IMR-90 (cell line): ENCODE data around the gene MON2.

Source experiments
- BHLHE40 ChIP-seq: fragments of 150-350 bp; IDR thresholded peaks from 2 replicates; pipeline ENCODE4 v1.6.1; 2016; ENCODE audit warnings: mild to moderate bottlenecking, low read depth, low read length
- CEBPB ChIP-seq: IDR thresholded peaks from 2 replicates; pipeline ENCODE4 v1.6.1; 2012; ENCODE audit warnings: low read depth, low read length, improper control_type of control experiment
- CHD1 ChIP-seq: IDR thresholded peaks from 2 replicates; pipeline ENCODE4 v1.6.1; 2012; ENCODE audit warnings: low read depth, low read length, improper control_type of control experiment
- FOS ChIP-seq: fragments of 150-350 bp; IDR thresholded peaks from 2 replicates; pipeline ENCODE4 v1.6.1; 2016; ENCODE audit warnings: low read depth, low read length
- MAZ ChIP-seq: IDR thresholded peaks from 2 replicates; pipeline ENCODE4 v1.6.1; 2012; ENCODE audit warnings: low read depth, mild to moderate bottlenecking, low read length, improper control_type of control experiment, moderate library complexity, borderline replicate concordance
- MXI1 ChIP-seq: IDR thresholded peaks from 2 replicates; pipeline ENCODE4 v1.6.1; 2012; ENCODE audit warnings: low read depth, mild to moderate bottlenecking, low read length, moderate library complexity, borderline replicate concordance
- NFE2L2 ChIP-seq: fragments of 150-350 bp; IDR thresholded peaks from 2 replicates; pipeline ENCODE4 v1.6.1; 2016; ENCODE audit warnings: low read depth, mild to moderate bottlenecking, low read length
- POLR2A ChIP-seq: IDR thresholded peaks from 2 replicates; pipeline ENCODE4 v1.6.1; 2012; ENCODE audit warnings: mild to moderate bottlenecking, low read depth, low read length
- RAD21 ChIP-seq: IDR thresholded peaks from 2 replicates; pipeline ENCODE4 v1.6.1; 2012; ENCODE audit warnings: low read length, improper control_type of control experiment
- RCOR1 ChIP-seq: IDR thresholded peaks from 2 replicates; pipeline ENCODE4 v1.6.1; 2012; ENCODE audit warnings: mild to moderate bottlenecking, low read length, improper control_type of control experiment; ENCODE audit not compliant: insufficient replicate concordance
- RFX5 ChIP-seq: IDR thresholded peaks from 2 replicates; pipeline ENCODE4 v1.8.0; 2012; ENCODE audit warnings: low read depth, mild to moderate bottlenecking, low read length, moderate library complexity
- TF ChIP-seq, protein P1 (sequence below): conservative IDR thresholded peaks from 2 replicates; pipeline ENCODE4 v1.5.1; 2012; ENCODE audit warnings: mild to moderate bottlenecking, low read depth, low read length, improper control_type of control experiment
- TF ChIP-seq, protein P2 (sequence below): fragments of 150-350 bp; IDR thresholded peaks from 2 replicates; pipeline ENCODE4 v1.6.1; 2016; ENCODE audit warnings: low read depth, mild to moderate bottlenecking, low read length, moderate library complexity, borderline replicate concordance
- TF ChIP-seq, protein P3 (sequence below): fragments of 150-350 bp; IDR thresholded peaks from 2 replicates; pipeline ENCODE4 v1.6.1; 2017; ENCODE audit warnings: mild to moderate bottlenecking, antibody characterized with exemption, low read length, low read depth

DNA sequence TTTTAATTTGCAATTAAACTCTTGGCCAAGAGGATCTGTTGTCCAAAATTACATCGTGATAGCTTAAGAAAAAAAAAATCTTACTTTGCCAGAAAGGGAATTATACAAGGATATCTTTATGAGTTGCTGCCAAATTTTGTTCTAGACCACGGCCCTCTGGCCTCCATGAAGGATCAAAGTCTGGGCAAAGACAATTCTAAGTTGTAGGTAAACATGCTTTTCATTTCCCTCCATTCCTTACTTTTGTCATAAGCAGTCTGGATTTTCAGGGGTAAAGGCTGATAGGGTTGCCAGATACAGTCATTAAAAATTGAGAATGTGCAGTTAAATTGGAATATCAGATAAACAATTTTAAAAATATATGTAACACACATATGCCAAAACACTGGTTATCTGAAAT is 135.1 kb downstream of the MON2 start:
- TF ChIP-seq, protein P1, sequence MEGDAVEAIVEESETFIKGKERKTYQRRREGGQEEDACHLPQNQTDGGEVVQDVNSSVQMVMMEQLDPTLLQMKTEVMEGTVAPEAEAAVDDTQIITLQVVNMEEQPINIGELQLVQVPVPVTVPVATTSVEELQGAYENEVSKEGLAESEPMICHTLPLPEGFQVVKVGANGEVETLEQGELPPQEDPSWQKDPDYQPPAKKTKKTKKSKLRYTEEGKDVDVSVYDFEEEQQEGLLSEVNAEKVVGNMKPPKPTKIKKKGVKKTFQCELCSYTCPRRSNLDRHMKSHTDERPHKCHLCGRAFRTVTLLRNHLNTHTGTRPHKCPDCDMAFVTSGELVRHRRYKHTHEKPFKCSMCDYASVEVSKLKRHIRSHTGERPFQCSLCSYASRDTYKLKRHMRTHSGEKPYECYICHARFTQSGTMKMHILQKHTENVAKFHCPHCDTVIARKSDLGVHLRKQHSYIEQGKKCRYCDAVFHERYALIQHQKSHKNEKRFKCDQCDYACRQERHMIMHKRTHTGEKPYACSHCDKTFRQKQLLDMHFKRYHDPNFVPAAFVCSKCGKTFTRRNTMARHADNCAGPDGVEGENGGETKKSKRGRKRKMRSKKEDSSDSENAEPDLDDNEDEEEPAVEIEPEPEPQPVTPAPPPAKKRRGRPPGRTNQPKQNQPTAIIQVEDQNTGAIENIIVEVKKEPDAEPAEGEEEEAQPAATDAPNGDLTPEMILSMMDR, result no peak
- TF ChIP-seq POLR2A (no peak), RAD21 (no peak), CEBPB (no peak), RFX5 (no peak), MXI1 (no peak), MAZ (no peak), BHLHE40 (no peak), NFE2L2 (no peak), RCOR1 (no peak), FOS (no peak), CHD1 (no peak)
- TF ChIP-seq, protein P2, sequence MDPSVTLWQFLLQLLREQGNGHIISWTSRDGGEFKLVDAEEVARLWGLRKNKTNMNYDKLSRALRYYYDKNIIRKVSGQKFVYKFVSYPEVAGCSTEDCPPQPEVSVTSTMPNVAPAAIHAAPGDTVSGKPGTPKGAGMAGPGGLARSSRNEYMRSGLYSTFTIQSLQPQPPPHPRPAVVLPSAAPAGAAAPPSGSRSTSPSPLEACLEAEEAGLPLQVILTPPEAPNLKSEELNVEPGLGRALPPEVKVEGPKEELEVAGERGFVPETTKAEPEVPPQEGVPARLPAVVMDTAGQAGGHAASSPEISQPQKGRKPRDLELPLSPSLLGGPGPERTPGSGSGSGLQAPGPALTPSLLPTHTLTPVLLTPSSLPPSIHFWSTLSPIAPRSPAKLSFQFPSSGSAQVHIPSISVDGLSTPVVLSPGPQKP, result no peak
- TF ChIP-seq, protein P3, sequence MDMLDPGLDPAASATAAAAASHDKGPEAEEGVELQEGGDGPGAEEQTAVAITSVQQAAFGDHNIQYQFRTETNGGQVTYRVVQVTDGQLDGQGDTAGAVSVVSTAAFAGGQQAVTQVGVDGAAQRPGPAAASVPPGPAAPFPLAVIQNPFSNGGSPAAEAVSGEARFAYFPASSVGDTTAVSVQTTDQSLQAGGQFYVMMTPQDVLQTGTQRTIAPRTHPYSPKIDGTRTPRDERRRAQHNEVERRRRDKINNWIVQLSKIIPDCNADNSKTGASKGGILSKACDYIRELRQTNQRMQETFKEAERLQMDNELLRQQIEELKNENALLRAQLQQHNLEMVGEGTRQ, result no peak
